PC-9 (cell line): ENCODE results near the gene CYP27C1.

Source experiments
- EZH2 ChIP-seq: fragments of 200-600 bp; sonication (generic); IDR thresholded peaks from 2 replicates; pipeline ENCODE4 v1.8.0; 2017; ENCODE audit warnings: antibody characterized with exemption, low read depth
- TF ChIP-seq, protein P1 (sequence below): fragments of 200-600 bp; sonication (generic); conservative IDR thresholded peaks from 2 replicates; pipeline ENCODE4 v1.6.1; 2017; ENCODE audit warnings: mixed run types, antibody characterized with exemption, mild to moderate bottlenecking, moderate library complexity

DNA sequence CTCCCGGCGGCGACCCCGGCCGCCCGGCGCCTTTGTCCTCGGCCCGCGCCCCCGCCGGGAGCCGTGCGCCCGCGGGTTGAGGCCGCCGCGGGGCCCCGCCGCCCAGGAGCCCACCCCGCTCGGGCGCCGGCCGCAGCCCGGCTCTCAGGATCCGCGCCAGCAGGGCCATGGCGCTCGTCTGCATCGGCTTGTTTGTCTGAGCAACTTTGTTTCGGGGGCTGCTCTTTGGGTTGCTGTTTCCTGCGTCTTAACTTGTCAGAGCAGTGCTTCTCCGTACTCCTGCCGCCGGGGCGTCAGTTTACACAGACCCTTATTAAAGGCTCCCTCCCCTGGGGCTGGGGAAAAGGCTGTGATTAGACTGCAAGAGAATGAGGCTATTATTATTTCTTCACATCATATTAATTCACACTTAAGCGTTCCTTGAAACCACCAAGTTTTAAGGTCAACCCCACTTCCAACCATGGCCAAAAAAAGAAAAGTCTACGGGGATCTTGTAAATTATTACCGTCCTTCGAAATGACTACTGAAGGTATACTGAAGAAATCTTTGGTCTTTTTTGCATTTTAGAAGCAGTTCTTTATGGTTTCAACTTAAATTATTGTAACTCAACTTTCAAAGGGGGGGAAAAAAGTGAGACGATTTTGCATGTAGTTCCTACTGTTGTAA is at the start of gene CYP27C1:
- TF ChIP-seq, protein P1, sequence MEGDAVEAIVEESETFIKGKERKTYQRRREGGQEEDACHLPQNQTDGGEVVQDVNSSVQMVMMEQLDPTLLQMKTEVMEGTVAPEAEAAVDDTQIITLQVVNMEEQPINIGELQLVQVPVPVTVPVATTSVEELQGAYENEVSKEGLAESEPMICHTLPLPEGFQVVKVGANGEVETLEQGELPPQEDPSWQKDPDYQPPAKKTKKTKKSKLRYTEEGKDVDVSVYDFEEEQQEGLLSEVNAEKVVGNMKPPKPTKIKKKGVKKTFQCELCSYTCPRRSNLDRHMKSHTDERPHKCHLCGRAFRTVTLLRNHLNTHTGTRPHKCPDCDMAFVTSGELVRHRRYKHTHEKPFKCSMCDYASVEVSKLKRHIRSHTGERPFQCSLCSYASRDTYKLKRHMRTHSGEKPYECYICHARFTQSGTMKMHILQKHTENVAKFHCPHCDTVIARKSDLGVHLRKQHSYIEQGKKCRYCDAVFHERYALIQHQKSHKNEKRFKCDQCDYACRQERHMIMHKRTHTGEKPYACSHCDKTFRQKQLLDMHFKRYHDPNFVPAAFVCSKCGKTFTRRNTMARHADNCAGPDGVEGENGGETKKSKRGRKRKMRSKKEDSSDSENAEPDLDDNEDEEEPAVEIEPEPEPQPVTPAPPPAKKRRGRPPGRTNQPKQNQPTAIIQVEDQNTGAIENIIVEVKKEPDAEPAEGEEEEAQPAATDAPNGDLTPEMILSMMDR = no peak
- no peak for TF ChIP-seq EZH2
